Measurements from ENCODE around the gene CLIP2.

The CLIP2 gene

DNA sequence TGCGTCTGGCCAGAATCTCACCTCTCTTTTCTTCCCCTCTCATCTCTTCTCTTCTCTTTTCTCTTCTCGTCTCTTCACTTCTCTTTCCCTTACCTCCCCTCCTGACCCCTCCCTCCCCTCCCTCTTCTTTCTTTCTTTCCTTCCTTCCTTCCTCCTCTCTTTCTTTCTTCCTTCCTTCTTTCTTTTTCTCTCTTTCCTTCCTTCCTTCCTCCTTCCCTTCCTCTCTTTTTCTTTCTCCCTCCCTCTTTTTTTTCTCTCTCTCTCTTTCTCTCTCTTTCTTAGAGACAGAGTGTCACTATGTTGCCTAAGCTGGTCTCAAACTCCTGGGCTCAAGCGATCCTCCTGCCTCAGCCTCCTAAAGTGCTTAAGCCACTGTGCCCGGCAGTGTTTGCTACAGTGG, 159.9 kb downstream of the CLIP2 start:
- DNase-seq, result no peak

DNA sequence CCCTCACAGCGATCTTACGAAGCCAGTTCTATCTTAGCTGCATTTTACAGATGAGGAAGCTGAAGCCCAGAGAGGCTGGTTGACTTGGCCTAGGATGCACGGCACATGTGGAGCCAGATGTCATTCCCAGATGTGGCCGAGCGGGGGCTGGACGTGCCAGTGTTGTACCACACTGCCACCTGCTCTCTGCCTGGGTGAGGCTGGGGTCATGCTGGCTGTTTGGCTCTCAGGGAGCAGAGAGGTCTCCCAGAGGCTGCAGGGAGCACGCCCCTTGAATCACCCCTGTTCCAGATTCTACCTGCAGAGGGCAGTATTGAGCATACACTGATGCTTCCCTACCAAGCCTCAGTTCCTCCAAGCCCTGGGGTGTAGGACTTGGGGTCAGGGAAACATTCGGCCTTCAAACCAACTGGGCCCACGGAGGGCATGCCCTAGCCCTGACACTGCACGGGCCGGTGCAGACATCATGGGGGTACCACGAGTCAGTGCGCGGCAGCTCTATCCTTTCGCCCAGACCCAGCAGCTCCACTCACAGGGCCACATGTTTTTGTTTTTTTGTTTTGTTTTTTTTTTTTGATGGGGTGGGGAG, 160.7 kb downstream of the CLIP2 start:
- peak; percentile 55 for DNase-seq

DNA sequence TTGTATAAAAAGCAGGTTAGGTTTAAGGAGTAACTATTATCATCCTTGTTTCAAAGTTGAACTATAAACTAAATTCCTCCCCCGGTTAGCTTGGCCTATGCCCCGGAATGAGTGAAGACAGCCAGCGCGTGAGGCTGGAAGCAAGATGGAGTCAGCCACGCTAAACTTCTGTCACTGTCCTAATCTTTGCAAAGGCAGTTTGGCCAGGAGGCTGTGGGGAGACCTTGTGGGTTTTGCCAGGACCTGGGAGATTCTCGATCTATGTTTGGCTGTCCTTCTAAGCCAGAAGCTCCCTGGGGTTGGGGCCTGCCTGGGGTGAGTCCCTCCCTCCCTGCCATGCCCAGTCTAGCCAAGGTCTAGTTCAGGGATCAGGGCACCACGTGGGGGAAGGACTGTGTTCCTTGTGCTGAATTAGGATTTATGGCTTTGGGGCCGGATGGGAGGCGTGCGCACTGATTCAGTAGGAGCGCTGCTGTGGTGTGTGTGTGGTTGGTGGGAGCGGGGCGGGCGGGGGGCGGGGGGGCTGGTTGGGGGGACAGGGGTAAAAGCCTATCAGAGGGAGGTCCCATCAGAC, 163.6 kb downstream of the CLIP2 start:
- DNase-seq, result peak; percentile 64

DNA sequence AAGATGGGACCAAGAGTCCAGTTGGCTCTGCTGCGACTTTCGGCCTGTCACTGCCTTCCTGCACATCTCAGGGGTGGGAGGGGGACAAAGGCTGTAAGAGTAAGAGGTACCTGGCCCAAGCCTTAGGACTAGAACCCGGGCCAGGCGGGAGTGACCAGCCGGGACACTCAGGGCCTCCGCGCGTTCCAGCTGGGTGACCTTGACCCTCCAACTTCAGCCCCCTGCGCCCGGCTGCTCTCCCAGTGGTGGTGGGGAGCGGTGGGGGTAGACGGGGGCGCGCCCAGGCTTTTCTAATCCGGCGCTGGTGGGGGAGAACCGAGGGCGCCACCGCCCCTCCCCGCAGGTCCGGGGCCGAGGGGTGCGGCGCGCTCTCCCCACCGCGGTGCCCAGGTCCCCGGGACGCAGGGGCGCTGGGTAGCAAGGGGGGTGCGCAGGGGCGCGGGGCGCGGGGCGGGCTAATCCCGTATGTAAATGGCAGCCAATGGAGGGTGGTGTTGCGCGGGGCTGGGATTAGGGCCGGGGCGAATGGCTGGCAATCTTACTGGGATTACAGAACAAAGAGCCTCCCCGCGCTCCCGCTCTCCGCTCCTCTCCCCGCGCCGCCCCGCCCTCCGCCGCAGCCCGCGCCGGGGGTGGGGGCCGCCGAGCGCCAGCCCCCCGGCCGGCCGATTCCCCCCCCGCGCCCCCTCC, 164.3 kb downstream of the CLIP2 start, which contains the start of gene GTF2IRD1:
Gene GTF2IRD1 (plus strand): TSS at position 585 of the 690 bp plus-strand sequence. CDS start 54,175 bp downstream, outside the sequence.
- peak; percentile 70 for DNase-seq

DNA sequence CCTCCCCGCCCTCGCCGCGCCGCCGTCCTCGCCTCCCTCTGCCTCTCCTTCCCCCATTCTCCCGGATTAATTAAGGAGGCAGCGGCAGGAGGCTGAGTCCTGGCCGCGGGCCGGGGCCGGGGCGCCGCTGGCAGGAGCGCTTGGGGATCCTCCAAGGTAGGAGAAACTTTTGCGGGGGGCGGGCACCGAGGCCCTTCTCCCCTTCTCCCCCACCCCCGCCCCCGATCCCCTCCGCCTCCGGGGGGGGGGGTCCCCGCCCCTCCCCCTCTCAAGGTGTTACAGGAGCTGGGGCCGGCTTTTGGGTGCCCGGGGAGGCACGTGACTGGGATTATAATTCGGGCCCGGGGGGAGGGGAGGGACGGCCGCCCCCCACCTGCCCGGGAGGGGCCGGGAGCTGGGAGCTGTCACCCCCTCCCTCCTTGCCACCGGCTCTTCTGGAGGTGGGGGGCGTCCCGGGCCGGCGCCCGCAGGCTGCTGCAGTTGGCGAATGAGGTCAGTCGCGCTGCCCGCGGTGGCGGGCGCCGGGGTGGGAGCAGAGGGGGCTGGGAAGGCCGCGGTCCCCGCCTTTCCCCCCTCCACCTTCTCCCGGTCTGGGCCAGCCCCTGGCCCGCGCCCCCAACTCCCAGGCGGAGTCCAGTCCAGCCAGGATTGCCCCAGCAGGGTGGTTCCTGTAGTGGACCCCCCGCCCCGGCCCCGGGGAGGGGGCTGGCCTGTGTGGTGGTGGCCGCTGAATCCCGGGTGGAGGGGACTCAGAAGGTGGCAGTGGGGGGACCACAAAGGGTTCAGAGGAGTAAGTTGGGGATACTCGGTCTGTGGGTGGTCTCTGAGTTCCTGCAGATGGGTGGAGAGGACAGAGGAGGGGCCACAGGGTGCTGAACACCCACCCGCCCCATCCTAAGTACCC, 165.1 kb downstream of the CLIP2 start:
- DNase-seq, result no peak

DNA sequence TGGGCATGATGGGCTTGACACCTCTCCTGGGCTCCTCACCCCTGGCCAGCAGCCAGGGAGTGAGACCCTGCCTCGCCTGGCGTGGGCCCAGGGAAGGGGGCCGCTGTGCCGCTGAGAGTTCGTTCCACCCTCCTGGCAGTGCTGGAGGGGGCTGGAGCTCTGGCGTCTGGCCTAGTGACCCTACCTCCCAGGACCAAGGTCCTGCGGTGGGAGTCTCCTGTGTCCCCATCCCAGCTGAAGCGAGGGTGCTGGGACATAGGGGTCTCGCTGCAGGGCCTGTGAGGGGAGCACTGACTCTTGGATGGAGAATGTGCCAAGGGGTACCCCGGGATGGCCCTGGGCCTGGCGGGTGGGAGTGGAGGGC, 165.7 kb downstream of the CLIP2 start:
- DNase-seq, result no peak

DNA sequence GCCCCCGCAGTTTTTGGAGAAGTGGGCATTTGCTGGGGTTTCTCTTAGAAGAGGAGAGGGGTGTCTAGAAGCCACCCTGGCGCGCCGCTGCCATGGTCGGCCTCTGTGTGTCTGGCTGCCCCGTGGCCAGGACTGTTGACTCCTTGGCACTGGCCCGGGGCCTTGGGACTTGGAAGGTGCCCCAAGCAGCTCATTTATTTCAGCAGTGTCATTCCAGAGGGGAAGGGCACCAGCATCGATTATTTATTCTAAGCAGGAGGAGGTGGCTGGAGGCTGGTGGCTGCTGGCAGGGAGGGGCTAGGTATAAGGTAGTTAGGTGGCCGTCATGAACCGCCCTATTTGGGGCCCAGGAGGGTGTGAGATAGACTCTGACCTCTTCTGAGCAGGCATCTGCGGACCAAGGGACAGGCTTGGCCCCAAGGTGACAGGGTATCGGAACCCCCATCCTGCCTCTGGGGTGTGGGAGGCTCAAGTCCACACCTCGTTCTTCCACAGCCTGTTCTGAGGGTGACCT, 166.1 kb downstream of the CLIP2 start:
- no peak for DNase-seq

Measured in EL (cell line).